K562 (cell line): ENCODE results near the gene MME. TPM values are rescaled to one million over a fixed set of nuclear protein-coding genes. Genes with fewer than 3 reads are reported as not detected.

Experiments
- ATF3 ChIP-seq, 2 experiments: fragments of 450-650 bp in 1 of 2; sonication (generic) in 1 of 2; formaldehyde crosslinking in 1 of 2; IDR thresholded peaks in 1 of 2; conservative IDR thresholded peaks in 1 of 2; 2 replicates each; pipeline versions ENCODE4 v1.6.1 to v1.8.1; 2016 to 2023; ENCODE audit warnings: mild to moderate bottlenecking in 2 of 2, moderate library complexity in 2 of 2, inconsistent platforms in 1 of 2, missing genetic modification reagents in 1 of 2
- BACH1 ChIP-seq: fragments of 200-800 bp; sonication (Bioruptor generic); IDR thresholded peaks from 2 replicates; pipeline ENCODE4 v1.6.1; 2016; ENCODE audit warnings: missing genetic modification characterization, missing compliant biosample characterization
- CBFB ChIP-seq: sonication (generic); formaldehyde crosslinking; IDR thresholded peaks from 2 replicates; pipeline ENCODE4 v1.4.0; 2020; ENCODE audit warnings: mild to moderate bottlenecking, missing genetic modification reagents
- CEBPG ChIP-seq, 3 experiments: fragments of 200-800 bp in 1 of 3; sonication (Bioruptor generic) in 1 of 3; sonication (generic) in 1 of 3; formaldehyde crosslinking in 1 of 3; IDR thresholded peaks in 2 of 3; conservative IDR thresholded peaks in 1 of 3; 2 replicates each; pipeline versions ENCODE4 v1.6.1 to v1.8.0; 2016 to 2022; ENCODE audit warnings: missing compliant biosample characterization in 2 of 3, missing genetic modification characterization in 2 of 3, mild to moderate bottlenecking in 1 of 3, missing genetic modification reagents in 1 of 3
- CTCF ChIP-seq, 3 experiments: IDR thresholded peaks in 2 of 3; conservative IDR thresholded peaks in 1 of 3; 2 replicates each; pipeline ENCODE4 v1.5.1; 2011 to 2012; ENCODE audit warnings: low read length in 3 of 3, mild to moderate bottlenecking in 3 of 3, control low read depth in 2 of 3, improper control_type of control experiment in 1 of 3, inconsistent platforms in 1 of 3, low read depth in 1 of 3, mixed read lengths in 1 of 3, moderate library complexity in 1 of 3; ENCODE audit not compliant: insufficient read depth in 2 of 3
- DACH1 ChIP-seq: fragments of 450-650 bp; IDR thresholded peaks from 2 replicates; pipeline ENCODE4 v1.6.1; 2018; ENCODE audit not compliant: partially characterized antibody
- HDAC1 ChIP-seq, 2 experiments: fragments of 450-650 bp; IDR thresholded peaks; 2 replicates each; pipeline ENCODE4 v1.6.1; 2016 to 2017; ENCODE audit warnings: inconsistent platforms in 1 of 2, mild to moderate bottlenecking in 1 of 2, moderate library complexity in 1 of 2
- KDM1A ChIP-seq, 2 experiments: fragments of 450-650 bp; IDR thresholded peaks; 2 replicates each; pipeline ENCODE4 v1.6.1; 2016; ENCODE audit warnings: mild to moderate bottlenecking in 2 of 2
- KLF1 ChIP-seq: fragments of 450-650 bp; IDR thresholded peaks from 2 replicates; pipeline ENCODE4 v1.6.1; 2016; ENCODE audit warnings: missing genetic modification characterization, missing compliant biosample characterization
- MLX ChIP-seq, 2 experiments: fragments of 450-650 bp in 1 of 2; sonication (generic) in 1 of 2; formaldehyde crosslinking; conservative IDR thresholded peaks; 2 replicates each; pipeline versions ENCODE4 v1.4.0 to v1.8.1; 2020 to 2022; ENCODE audit warnings: mild to moderate bottlenecking in 1 of 2, missing genetic modification reagents in 1 of 2
- POLR2H ChIP-seq: IDR thresholded peaks from 2 replicates; pipeline ENCODE4 v1.6.1; 2016; ENCODE audit warnings: missing genetic modification characterization, low read depth, mild to moderate bottlenecking, control low read depth, missing compliant biosample characterization, moderate library complexity
- RBM25 ChIP-seq: fragments of 200-400 bp; formaldehyde crosslinking; IDR thresholded peaks from 2 replicates; pipeline ENCODE4 v1.6.1; 2018; ENCODE audit warnings: low read length, low read depth, moderate library complexity; ENCODE audit not compliant: severe bottlenecking
- SMARCE1 ChIP-seq: fragments of 450-650 bp; IDR thresholded peaks from 2 replicates; pipeline ENCODE4 v1.7.1; 2016; ENCODE audit warnings: mild to moderate bottlenecking
- TCF3 ChIP-seq: sonication (generic); formaldehyde crosslinking; IDR thresholded peaks from 2 replicates; pipeline ENCODE4 v1.4.0; 2020; ENCODE audit warnings: mild to moderate bottlenecking, missing genetic modification reagents
- TRIM28 ChIP-seq: fragments of 450-650 bp; IDR thresholded peaks from 2 replicates; pipeline ENCODE4 v1.6.1; 2017
- polyA plus RNA-seq, 8 experiments: library from polyadenylated mRNA; depleted of rRNA in 4 of 8; stranded (reverse) in 5 of 8; unstranded in 3 of 8; fragments of >200 nt; fragmentation: Nextera tagmentation in 2 of 8; fragmentation: Illumina TruSeq in 1 of 8; extraction: Ambion mirVana in 2 of 8; extraction: Trizol in 1 of 8; gene quantifications; 2 replicates each; pipeline versions ENCODE4 v1.2.1 to v1.2.3, GENCODE V29; 2011 to 2014; ENCODE audit warnings: inconsistent platforms in 1 of 8, missing spikeins in 1 of 8
- total RNA-seq, 7 experiments: library from RNA; depleted of rRNA in 6 of 7; stranded (reverse); fragments of >200 nt in 6 of 7; fragmentation: Illumina TruSeq in 2 of 7; extraction: Trizol in 2 of 7; gene quantifications; 2 replicates each; pipeline versions ENCODE4 v1.2.1 to v1.2.3, GENCODE V29; 2011 to 2021; ENCODE audit warnings: low replicate concordance in 1 of 7

MME gene
- total and polyA plus RNA-seq, 9 of the 15 experiments (the other 6 are each of a cell fraction or from before 2014, with no cell fraction given) = 0.80 to 8.6 (median 2.5) TPM

- TF ChIP-seq BACH1 (tag) (peak; percentile 61; the same call in 1 of the 2 replicates), CBFB (no peak), POLR2H (tag) (no peak), RBM25 (no peak), CEBPG (CRISPR knock-in tag; IDR thresholded peaks at IDR 0.05) (no peak), CEBPG (tag; conservative IDR thresholded peaks at IDR 0.05 in 1 of 2, IDR thresholded peaks at IDR 0.05 in 1 of 2) (peak; percentile 38 to 60; a peak in 3 of 4 replicates), HDAC1 (IDR thresholded peaks at IDR 0.05) (peak in 1 of 2 experiments; percentile 43; a peak in 2 of 4 replicates), KLF1 (tag) (no peak), KDM1A (IDR thresholded peaks at IDR 0.05) (peak; percentile 78 to 86), MLX (CRISPR knock-in tag; conservative IDR thresholded peaks at IDR 0.05) (no peak), SMARCE1 (peak; percentile 40; the same call in 1 of the 2 replicates), TCF3 (CRISPR knock-in tag) (peak; percentile 41; the same call in 1 of the 2 replicates), CTCF (IDR thresholded peaks at IDR 0.05 in 2 of 3, conservative IDR thresholded peaks at IDR 0.05 in 1 of 3; ENCODE audit: insufficient read depth in 2 of 3, low read depth in 1 of 3, low read length in 3 of 3) (no peak), DACH1 (peak; percentile 89), TRIM28 (no peak), ATF3 (IDR thresholded peaks at IDR 0.05) (peak; percentile 78), ATF3 (CRISPR knock-in tag; conservative IDR thresholded peaks at IDR 0.05) (no peak)
- TF ChIP-seq, all 486 proteins: peak for 30
These were observed 152.5 kb downstream of the MME start (continued) for GRCh38 chr3:155232605-155233004.
